Neural cell (in vitro differentiated cells): ENCODE results near the gene SFTPA1. TPM values are rescaled to one million over a fixed set of nuclear protein-coding genes. Genes with fewer than 3 reads are reported as not detected.

Experiments
- H2AFZ ChIP-seq: fragments of 200-600, 300-800 bp; sonication (generic), shearing (Covaris generic); 2 replicates; pipeline ENCODE4 v1.6.0; 2014; ENCODE audit warnings: low read depth, mild to moderate bottlenecking, antibody characterized with exemption, low read length, moderate library complexity
- H3F3A ChIP-seq: fragments of 200-600 bp; shearing (Covaris generic); 2 replicates; pipeline ENCODE4 v1.6.1; 2016; ENCODE audit warnings: mild to moderate bottlenecking, moderate library complexity, mixed read lengths, antibody characterized with exemption, low read length; ENCODE audit not compliant: insufficient read depth, poor library complexity, severe bottlenecking
- H3K27ac ChIP-seq: fragments of 200-600, 300-800 bp; sonication (generic), shearing (Covaris generic); 2 replicates; pipeline ENCODE4 v1.5.1; 2014; ENCODE audit warnings: mild to moderate bottlenecking, low read length, moderate library complexity
- H3K27me3 ChIP-seq: fragments of 300-800, 200-600 bp; sonication (generic), shearing (Covaris generic); 2 replicates; pipeline ENCODE4 v1.6.0; 2014; ENCODE audit warnings: mild to moderate bottlenecking, low read depth, low read length, moderate library complexity; ENCODE audit not compliant: insufficient read depth
- H3K36me3 ChIP-seq: fragments of 300-800, 200-600 bp; sonication (generic), shearing (Covaris generic); 2 replicates; pipeline ENCODE4 v1.5.1; 2014; ENCODE audit warnings: mild to moderate bottlenecking, antibody characterized with exemption, low read length, moderate library complexity; ENCODE audit not compliant: insufficient read depth
- H3K4me2 ChIP-seq: fragments of 300-800, 200-600 bp; sonication (generic), shearing (Covaris generic); 2 replicates; pipeline ENCODE4 v1.6.0; 2014; ENCODE audit warnings: mild to moderate bottlenecking, low read length
- H3K4me3 ChIP-seq: fragments of 300-800, 200-600 bp; sonication (generic), shearing (Covaris generic); 2 replicates; pipeline ENCODE4 v1.5.1; 2014; ENCODE audit warnings: mild to moderate bottlenecking, low read length, moderate library complexity
- H3K79me2 ChIP-seq: fragments of 200-600 bp; shearing (Covaris generic); replicated peaks from 2 replicates; pipeline ENCODE4 v1.6.0; 2014; ENCODE audit warnings: mild to moderate bottlenecking, low read length, moderate library complexity; ENCODE audit not compliant: insufficient read depth
- H3K9ac ChIP-seq: fragments of 300-800, 200-600 bp; sonication (generic), shearing (Covaris generic); 2 replicates; pipeline ENCODE4 v1.6.1; 2016; ENCODE audit warnings: mild to moderate bottlenecking, low read length, mixed read lengths
- H3K9me2 ChIP-seq: fragments of 200-600 bp; shearing (Covaris generic); 2 replicates; pipeline ENCODE4 v1.6.1; 2016; ENCODE audit warnings: mild to moderate bottlenecking, low read length, mixed read lengths; ENCODE audit not compliant: insufficient read depth
- H3K9me3 ChIP-seq: fragments of 200-600, 300-800 bp; sonication (generic), shearing (Covaris generic); 2 replicates; pipeline ENCODE4 v1.6.1; 2016; ENCODE audit warnings: mild to moderate bottlenecking, mixed run types, low read length, moderate library complexity, mixed read lengths
- H4K20me1 ChIP-seq: fragments of 200-600 bp; shearing (Covaris generic); 2 replicates; pipeline ENCODE4 v1.6.1; 2016; ENCODE audit warnings: mild to moderate bottlenecking, mixed run types; ENCODE audit not compliant: insufficient read depth
- EP300 ChIP-seq: fragments of 450-650 bp; conservative IDR thresholded peaks from 2 replicates; pipeline ENCODE4 v1.6.1; 2014; ENCODE audit warnings: antibody characterized with exemption, mild to moderate bottlenecking, moderate library complexity; ENCODE audit not compliant: poor library complexity, severe bottlenecking
- EZH2 ChIP-seq: fragments of 200-600, 300-800 bp; shearing (Covaris generic), sonication (generic); IDR thresholded peaks from 2 replicates; pipeline ENCODE4 v1.6.1; 2014; ENCODE audit warnings: antibody characterized with exemption, low read length, borderline replicate concordance, mild to moderate bottlenecking; ENCODE audit not compliant: insufficient read depth, poor library complexity, severe bottlenecking
- MXI1 ChIP-seq: fragments of 450-650 bp; conservative IDR thresholded peaks from 2 replicates; pipeline ENCODE4 v1.6.1; 2014; ENCODE audit warnings: antibody characterized with exemption, mild to moderate bottlenecking; ENCODE audit not compliant: poor library complexity, severe bottlenecking
- POLR2AphosphoS5 ChIP-seq: IDR thresholded peaks from 2 replicates; pipeline ENCODE4 v1.6.1; 2012
- RAD21 ChIP-seq: fragments of 450-650 bp; conservative IDR thresholded peaks from 2 replicates; pipeline ENCODE4 v1.6.1; 2014; ENCODE audit warnings: antibody characterized with exemption, mild to moderate bottlenecking, moderate library complexity
- SMC3 ChIP-seq: fragments of 450-650 bp; conservative IDR thresholded peaks from 2 replicates; pipeline ENCODE4 v1.6.1; 2014; ENCODE audit warnings: antibody characterized with exemption, mild to moderate bottlenecking, moderate library complexity; ENCODE audit not compliant: poor library complexity
- TAF1 ChIP-seq: IDR thresholded peaks from 2 replicates; pipeline ENCODE4 v1.6.1; 2012; ENCODE audit warnings: low read depth
- polyA plus RNA-seq: library from polyadenylated mRNA; depleted of rRNA; stranded (reverse); fragments of >200 nt; gene quantifications from 2 replicates; pipeline ENCODE4 v1.2.3, GENCODE V29; 2014
- TF ChIP-seq, protein P1 (sequence below): fragments of 450-650 bp; IDR thresholded peaks from 2 replicates; pipeline ENCODE4 v1.5.1; 2014; ENCODE audit warnings: antibody characterized with exemption, mild to moderate bottlenecking, moderate library complexity; ENCODE audit not compliant: poor library complexity, severe bottlenecking
- TF ChIP-seq, protein P2 (sequence below): IDR thresholded peaks from 2 replicates; pipeline ENCODE4 v1.6.1; 2012; ENCODE audit warnings: borderline replicate concordance

SFTPA1 gene
- polyA plus RNA-seq, 1 donor from 2014 or later, result not detected

DNA sequence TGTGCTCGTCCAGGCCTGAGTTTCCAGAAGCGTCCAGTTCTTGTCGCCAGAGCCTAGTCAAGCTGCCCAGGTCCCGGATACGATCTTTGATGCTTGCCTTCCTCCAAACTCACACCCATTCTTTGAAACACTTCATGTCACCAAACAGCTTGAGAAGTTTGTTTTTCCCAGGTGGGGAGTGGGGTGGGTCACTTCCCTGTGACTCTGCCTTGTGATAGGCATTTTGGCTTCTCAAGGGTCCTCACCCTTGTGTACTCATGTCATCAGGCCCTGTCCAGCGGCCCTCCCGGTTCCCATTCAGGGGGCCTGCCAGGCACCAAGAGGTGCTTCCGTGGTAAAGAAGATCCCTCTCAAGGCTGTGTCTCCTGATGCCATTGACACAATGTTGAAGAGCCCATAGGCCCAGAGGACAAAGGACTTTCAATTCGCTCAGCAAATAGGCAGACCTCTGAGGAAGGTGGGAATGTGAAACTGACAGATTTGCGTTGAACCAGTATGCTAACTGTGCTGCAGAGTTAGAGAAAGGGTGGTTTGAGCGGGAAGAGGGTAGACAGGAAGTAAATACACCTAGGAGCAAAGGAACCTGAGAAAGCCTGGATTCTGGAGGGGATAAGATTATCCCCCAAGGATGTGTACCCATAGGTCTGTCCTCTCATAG, 24.7 kb upstream of the SFTPA1 start:
- no peak overlapping the region for H3K9ac ChIP-seq
- H3F3A ChIP-seq, result no peaks in the 10 kb centered on the region
- H3K9me3 ChIP-seq, result no peaks in the 10 kb centered on the region
- H3K36me3 ChIP-seq, result no peaks in the 10 kb centered on the region
- no peak overlapping the region for H3K4me2 ChIP-seq
- H4K20me1 ChIP-seq, result no peaks in the 10 kb centered on the region
- H3K27ac ChIP-seq, result no peak overlapping the region
- no peaks in the 10 kb centered on the region for H3K9me2 ChIP-seq
- TF ChIP-seq MXI1 (no peak), POLR2AphosphoS5 (no peak), RAD21 (no peak)
- TF ChIP-seq, protein P1, sequence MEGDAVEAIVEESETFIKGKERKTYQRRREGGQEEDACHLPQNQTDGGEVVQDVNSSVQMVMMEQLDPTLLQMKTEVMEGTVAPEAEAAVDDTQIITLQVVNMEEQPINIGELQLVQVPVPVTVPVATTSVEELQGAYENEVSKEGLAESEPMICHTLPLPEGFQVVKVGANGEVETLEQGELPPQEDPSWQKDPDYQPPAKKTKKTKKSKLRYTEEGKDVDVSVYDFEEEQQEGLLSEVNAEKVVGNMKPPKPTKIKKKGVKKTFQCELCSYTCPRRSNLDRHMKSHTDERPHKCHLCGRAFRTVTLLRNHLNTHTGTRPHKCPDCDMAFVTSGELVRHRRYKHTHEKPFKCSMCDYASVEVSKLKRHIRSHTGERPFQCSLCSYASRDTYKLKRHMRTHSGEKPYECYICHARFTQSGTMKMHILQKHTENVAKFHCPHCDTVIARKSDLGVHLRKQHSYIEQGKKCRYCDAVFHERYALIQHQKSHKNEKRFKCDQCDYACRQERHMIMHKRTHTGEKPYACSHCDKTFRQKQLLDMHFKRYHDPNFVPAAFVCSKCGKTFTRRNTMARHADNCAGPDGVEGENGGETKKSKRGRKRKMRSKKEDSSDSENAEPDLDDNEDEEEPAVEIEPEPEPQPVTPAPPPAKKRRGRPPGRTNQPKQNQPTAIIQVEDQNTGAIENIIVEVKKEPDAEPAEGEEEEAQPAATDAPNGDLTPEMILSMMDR, result no peak
- H2AFZ ChIP-seq, result no peak overlapping the region
- H3K27me3 ChIP-seq, result no peaks in the 10 kb centered on the region
- H3K4me3 ChIP-seq, result no peak overlapping the region
- H3K79me2 ChIP-seq, result no peaks in the 10 kb centered on the region

DNA sequence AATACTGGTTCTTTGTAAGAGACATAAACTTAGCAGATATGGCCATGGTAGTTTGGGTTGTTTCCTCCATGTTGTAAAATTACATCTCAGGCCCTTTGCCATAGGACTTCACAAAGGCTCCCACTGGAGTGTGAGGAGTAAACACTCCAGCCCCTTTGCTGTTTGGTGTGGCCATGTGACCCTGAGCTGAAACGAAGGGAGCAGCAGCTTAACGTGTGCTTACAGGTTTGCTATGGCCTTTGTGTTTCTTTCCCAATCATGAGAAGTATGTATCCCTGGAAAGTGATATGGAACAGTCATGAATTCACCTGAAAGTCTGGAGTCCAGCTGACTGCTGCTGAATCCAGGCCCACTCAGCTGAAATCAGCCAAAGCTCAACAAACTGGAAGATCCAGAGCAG, 23.8 kb upstream of the SFTPA1 start:
- H4K20me1 ChIP-seq, result no peaks in the 10 kb centered on the region
- H3K27me3 ChIP-seq, result no peaks in the 10 kb centered on the region
- H3K79me2 ChIP-seq, result no peaks in the 10 kb centered on the region
- no peak overlapping the region for H3K27ac ChIP-seq
- H3K9me3 ChIP-seq, result no peaks in the 10 kb centered on the region
- no peak overlapping the region for H3K4me3 ChIP-seq
- no peaks in the 10 kb centered on the region for H3K9me2 ChIP-seq
- H3K4me2 ChIP-seq, result no peak overlapping the region
- TF ChIP-seq EZH2 (no peak), POLR2AphosphoS5 (no peak), RAD21 (no peak), MXI1 (no peak), TAF1 (no peak), EP300 (no peak), SMC3 (no peak)
- TF ChIP-seq, protein P2, sequence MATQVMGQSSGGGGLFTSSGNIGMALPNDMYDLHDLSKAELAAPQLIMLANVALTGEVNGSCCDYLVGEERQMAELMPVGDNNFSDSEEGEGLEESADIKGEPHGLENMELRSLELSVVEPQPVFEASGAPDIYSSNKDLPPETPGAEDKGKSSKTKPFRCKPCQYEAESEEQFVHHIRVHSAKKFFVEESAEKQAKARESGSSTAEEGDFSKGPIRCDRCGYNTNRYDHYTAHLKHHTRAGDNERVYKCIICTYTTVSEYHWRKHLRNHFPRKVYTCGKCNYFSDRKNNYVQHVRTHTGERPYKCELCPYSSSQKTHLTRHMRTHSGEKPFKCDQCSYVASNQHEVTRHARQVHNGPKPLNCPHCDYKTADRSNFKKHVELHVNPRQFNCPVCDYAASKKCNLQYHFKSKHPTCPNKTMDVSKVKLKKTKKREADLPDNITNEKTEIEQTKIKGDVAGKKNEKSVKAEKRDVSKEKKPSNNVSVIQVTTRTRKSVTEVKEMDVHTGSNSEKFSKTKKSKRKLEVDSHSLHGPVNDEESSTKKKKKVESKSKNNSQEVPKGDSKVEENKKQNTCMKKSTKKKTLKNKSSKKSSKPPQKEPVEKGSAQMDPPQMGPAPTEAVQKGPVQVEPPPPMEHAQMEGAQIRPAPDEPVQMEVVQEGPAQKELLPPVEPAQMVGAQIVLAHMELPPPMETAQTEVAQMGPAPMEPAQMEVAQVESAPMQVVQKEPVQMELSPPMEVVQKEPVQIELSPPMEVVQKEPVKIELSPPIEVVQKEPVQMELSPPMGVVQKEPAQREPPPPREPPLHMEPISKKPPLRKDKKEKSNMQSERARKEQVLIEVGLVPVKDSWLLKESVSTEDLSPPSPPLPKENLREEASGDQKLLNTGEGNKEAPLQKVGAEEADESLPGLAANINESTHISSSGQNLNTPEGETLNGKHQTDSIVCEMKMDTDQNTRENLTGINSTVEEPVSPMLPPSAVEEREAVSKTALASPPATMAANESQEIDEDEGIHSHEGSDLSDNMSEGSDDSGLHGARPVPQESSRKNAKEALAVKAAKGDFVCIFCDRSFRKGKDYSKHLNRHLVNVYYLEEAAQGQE, result no peak
- TF ChIP-seq, protein P1, result no peak
- H3F3A ChIP-seq, result no peaks in the 10 kb centered on the region
- H3K9ac ChIP-seq, result no peak overlapping the region
- H3K36me3 ChIP-seq, result no peaks in the 10 kb centered on the region
- H2AFZ ChIP-seq, result no peak overlapping the region
